GM12873 (cell line): ENCODE data around the gene APOA4.

Source experiments
- TF ChIP-seq, protein P1 (sequence below): IDR thresholded peaks from 2 replicates; pipeline ENCODE4 v1.5.1; 2012; ENCODE audit warnings: low read depth, mild to moderate bottlenecking, moderate library complexity, low read length, control low read depth; ENCODE audit not compliant: insufficient read depth; ENCODE audit errors: missing control alignments

Gene APOA4

DNA sequence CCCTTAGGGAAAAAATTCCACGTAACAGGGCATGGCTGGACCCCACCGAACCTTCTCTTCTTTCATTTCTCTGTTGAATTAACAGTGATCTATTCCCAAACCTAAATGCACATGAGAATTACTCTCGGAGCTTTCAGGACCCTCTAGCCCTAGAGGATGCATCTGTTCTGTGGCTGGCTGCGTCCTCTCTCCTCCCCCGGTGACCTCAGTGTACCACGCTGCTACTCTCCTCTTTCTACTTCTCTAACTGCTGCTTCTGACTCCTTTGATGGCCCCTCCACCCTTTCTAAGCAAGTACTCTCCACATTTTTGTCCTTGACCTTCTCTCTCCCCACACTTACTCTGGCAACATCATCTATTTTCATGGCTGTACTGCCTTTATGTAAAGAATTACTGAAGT lies 26.4 kb upstream of the APOA4 start:
- TF ChIP-seq, protein P1, sequence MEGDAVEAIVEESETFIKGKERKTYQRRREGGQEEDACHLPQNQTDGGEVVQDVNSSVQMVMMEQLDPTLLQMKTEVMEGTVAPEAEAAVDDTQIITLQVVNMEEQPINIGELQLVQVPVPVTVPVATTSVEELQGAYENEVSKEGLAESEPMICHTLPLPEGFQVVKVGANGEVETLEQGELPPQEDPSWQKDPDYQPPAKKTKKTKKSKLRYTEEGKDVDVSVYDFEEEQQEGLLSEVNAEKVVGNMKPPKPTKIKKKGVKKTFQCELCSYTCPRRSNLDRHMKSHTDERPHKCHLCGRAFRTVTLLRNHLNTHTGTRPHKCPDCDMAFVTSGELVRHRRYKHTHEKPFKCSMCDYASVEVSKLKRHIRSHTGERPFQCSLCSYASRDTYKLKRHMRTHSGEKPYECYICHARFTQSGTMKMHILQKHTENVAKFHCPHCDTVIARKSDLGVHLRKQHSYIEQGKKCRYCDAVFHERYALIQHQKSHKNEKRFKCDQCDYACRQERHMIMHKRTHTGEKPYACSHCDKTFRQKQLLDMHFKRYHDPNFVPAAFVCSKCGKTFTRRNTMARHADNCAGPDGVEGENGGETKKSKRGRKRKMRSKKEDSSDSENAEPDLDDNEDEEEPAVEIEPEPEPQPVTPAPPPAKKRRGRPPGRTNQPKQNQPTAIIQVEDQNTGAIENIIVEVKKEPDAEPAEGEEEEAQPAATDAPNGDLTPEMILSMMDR: no peak

DNA sequence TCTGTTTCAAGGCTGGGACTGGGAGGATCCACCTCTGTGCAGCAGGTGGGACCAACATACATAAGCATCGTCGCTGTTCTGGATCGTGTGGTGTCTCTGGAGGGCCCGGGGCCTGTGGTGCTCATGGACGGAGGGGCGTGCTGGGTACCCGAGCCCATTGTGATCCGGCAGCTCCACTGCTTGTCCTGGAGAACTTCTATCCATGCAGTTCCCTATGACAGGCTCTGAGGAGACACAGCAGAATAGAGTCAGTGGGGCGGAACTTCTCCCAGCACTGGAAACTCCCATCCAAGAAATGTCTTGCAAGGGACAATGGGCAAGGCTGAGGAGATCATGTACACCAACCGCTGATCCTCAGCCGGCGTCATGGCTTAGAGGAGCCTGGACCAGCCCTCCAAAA lies 26.0 kb upstream of the APOA4 start:
- TF ChIP-seq, protein P1: no peak

DNA sequence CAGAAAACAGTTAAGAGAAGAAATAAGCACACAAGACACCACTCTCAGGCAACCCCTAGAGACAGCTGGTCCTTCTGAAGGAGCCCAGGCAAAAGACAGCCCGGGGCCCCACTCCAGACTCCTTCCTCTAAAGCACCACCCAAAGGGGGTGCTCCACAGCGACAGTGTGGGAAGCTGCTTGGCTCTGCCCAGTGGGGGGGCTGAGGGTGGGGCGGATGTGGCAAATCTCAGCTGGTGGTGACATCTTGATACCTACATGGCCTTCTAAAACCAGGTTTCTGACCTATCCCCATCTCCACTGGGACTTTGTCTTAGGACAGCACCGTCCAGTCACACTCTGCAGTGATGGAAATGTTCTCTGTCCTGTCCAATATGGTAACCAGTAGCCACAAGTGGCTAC lies 24.5 kb upstream of the APOA4 start:
- TF ChIP-seq, protein P1: no peak

DNA sequence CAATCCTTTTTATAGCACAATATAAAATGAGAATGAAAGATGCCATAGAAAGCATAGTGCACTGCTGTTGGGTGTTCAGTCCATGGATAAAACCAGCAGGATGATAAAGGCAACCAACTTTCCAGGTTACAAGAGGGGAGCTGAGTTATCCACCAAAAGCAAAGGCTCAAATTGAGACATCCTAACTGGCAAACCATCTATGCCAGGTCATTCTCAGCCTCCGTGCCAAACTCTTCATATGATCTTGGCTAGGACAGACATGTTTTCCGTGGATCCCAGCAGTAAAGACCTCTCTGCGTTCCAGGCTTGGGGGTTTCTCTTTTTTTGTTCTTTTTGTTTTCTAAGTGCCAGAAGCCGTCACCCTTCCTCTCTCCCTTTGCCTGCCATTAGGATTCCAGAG lies 21.6 kb upstream of the APOA4 start:
- TF ChIP-seq, protein P1: no peak

DNA sequence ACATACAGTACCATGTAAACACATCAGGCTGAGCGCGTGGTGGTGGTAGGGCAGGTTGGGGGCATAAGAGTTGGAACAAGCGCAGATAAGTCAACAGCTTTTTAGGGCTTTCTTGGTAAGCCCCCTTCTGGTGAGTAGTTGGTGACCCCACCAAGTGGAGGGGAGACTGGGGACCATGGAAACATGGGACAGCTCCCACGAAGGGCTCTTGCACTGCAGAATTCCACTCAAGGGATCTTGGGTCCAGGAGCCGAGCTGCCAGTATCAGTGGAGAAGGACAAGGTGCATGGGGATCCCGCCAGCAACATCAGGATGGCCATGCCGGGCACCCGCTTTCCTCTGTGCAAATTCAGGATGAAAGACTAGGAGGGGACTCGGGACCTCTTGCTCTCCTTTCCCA lies 20.6 kb upstream of the APOA4 start:
- TF ChIP-seq, protein P1: no peak

DNA sequence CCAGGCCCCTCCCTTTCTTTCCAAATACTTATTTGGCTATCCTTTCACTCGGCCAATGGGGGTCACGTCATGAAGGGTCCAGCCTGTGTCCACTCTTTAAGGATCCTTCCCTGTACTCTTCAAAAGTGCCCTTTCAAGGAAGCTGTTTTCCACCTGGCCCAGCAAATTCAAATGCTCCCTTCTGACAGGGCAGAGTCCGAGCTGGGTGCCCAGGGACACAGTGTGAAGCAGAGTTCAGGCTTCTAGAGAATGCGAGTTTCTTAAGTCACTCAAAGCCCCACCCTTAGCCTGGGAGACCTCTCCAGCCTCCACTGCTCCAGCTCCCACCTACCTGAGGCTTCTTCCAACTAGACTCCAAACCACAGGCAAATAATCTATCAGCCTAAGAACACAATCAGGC lies 19.8 kb upstream of the APOA4 start:
- TF ChIP-seq, protein P1: no peak

DNA sequence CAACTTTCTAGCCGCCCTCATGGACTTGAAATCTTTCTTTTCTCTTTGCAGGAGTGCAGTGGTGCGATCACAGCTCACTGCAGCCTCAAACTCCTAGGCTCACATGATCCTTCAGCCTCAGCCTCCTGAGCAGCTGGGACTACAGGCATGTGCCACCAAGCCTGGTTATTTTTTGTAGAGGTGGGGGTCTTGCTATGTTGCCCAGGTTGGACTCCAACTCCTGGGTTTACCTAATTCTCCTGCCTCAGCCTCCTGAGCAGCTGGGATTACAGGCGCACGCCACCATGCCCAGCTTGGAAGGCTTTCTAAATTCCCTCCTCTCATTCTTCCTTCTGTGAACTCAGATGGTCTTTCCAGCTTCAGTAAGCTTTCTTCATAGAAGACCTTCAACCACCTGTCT lies 19.0 kb upstream of the APOA4 start:
- TF ChIP-seq, protein P1: no peak

DNA sequence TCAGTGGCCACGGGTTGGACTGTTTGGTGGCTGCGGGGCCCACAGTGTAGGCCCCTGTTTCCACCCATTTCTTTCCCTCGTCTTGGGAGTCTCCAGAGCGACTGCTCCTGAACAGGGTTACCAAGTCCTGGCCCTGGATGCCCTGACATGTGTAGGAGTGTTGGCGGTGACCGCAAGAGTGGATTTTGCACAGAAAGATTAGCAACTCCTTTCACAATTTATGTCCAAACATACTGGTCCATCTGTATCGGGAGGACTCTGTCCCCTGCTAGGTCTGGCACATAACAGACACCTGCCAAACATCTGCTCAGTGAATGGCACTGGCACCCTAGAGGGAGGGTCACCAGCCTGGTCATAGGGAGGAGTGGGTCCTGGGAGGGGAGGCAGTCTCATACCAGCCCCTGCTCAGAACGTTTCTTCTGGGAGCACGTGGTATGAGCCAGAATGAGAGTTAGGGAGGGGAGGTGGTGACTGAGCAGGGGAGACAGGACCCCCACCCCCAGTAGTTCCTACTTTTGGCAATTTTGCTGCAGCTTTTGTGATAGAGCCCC lies 17.7 kb upstream of the APOA4 start:
- TF ChIP-seq, protein P1: no peak
